K562 (cell line): Measurements from ENCODE around the gene BTRC. TPM values are rescaled to one million over a fixed set of nuclear protein-coding genes. Genes with fewer than 3 reads are reported as not detected.

ENCODE experiments used
- ARID1B ChIP-seq: fragments of 450-650 bp; IDR thresholded peaks from 2 replicates; pipeline ENCODE4 v1.6.1; 2016; ENCODE audit warnings: antibody characterized with exemption, mild to moderate bottlenecking, inconsistent platforms
- CBFA2T2 ChIP-seq: fragments of 450-650 bp; conservative IDR thresholded peaks from 2 replicates; pipeline ENCODE4 v1.6.1; 2017; ENCODE audit warnings: mild to moderate bottlenecking
- CCAR2 ChIP-seq: fragments of 200-400 bp; formaldehyde crosslinking; IDR thresholded peaks from 2 replicates; pipeline ENCODE4 v1.6.1; 2017; ENCODE audit warnings: mild to moderate bottlenecking, low read depth, low read length
- ELF4 ChIP-seq: fragments of 450-650 bp; formaldehyde crosslinking; IDR thresholded peaks from 2 replicates; pipeline ENCODE4 v1.4.0; 2022; ENCODE audit warnings: missing genetic modification characterization
- EP400 ChIP-seq: fragments of 450-650 bp; IDR thresholded peaks from 2 replicates; pipeline ENCODE4 v1.6.1; 2017; ENCODE audit warnings: antibody characterized with exemption, mild to moderate bottlenecking, moderate library complexity
- FOSL1 ChIP-seq: fragments of 200-800 bp; sonication (Bioruptor generic); conservative IDR thresholded peaks from 2 replicates; pipeline ENCODE4 v1.6.1; 2016; ENCODE audit warnings: missing genetic modification characterization, missing compliant biosample characterization
- FOXJ2 ChIP-seq: fragments of 200-800 bp; sonication (Bioruptor generic); IDR thresholded peaks from 2 replicates; pipeline ENCODE4 v1.6.1; 2016; ENCODE audit warnings: missing genetic modification characterization, missing compliant biosample characterization
- GATA2 ChIP-seq: sonication (generic); formaldehyde crosslinking; IDR thresholded peaks from 2 replicates; pipeline ENCODE4 v1.4.0; 2020; ENCODE audit warnings: mild to moderate bottlenecking, missing genetic modification reagents
- JUND ChIP-seq, 2 experiments: IDR thresholded peaks; 2 replicates in 1 of 2; 3 replicates in 1 of 2; pipeline ENCODE4 v1.6.1; 2011; ENCODE audit warnings: borderline replicate concordance in 2 of 2, low read depth in 2 of 2, low read length in 2 of 2, improper control_type of control experiment in 1 of 2, missing biosample characterization in 1 of 2, missing genetic modification characterization in 1 of 2, missing genetic modification reagents in 1 of 2
- L3MBTL2 ChIP-seq: fragments of 450-650 bp; IDR thresholded peaks from 2 replicates; pipeline ENCODE4 v1.6.1; 2016; ENCODE audit warnings: mild to moderate bottlenecking, moderate library complexity
- MAFK ChIP-seq: IDR thresholded peaks from 2 replicates; pipeline ENCODE4 v1.6.1; 2011; ENCODE audit warnings: low read length, improper control_type of control experiment
- MEF2A ChIP-seq: IDR thresholded peaks from 2 replicates; pipeline ENCODE4 v1.6.1; 2011; ENCODE audit warnings: low read depth, mild to moderate bottlenecking, low read length, moderate library complexity; ENCODE audit not compliant: control insufficient read depth
- NFIC ChIP-seq: fragments of 450-650 bp; IDR thresholded peaks from 2 replicates; pipeline ENCODE4 v1.6.1; 2017; ENCODE audit warnings: mild to moderate bottlenecking, inconsistent platforms
- RFX1 ChIP-seq: fragments of 450-650 bp; IDR thresholded peaks from 2 replicates; pipeline ENCODE4 v1.6.1; 2016; ENCODE audit warnings: mild to moderate bottlenecking, moderate library complexity
- SMARCC2 ChIP-seq: fragments of 450-650 bp; IDR thresholded peaks from 2 replicates; pipeline ENCODE4 v1.6.1; 2017; ENCODE audit warnings: antibody characterized with exemption, moderate library complexity, mild to moderate bottlenecking, low read depth
- TCF3 ChIP-seq: sonication (generic); formaldehyde crosslinking; IDR thresholded peaks from 2 replicates; pipeline ENCODE4 v1.4.0; 2020; ENCODE audit warnings: mild to moderate bottlenecking, missing genetic modification reagents
- TEAD4 ChIP-seq, 2 experiments: sonication (generic) in 1 of 2; formaldehyde crosslinking in 1 of 2; IDR thresholded peaks; 2 replicates each; pipeline versions ENCODE4 v1.6.1 to v1.8.0; 2012 to 2022; ENCODE audit warnings: borderline replicate concordance in 1 of 2, inconsistent platforms in 1 of 2, low read length in 1 of 2, mild to moderate bottlenecking in 1 of 2, missing genetic modification reagents in 1 of 2
- ZNF696 ChIP-seq: fragments of 250-450 bp; sonication (Bioruptor Pico); conservative IDR thresholded peaks from 2 replicates; pipeline ENCODE4 v1.4.0; 2020; ENCODE audit warnings: mild to moderate bottlenecking, moderate library complexity
- polyA plus RNA-seq, 8 experiments: library from polyadenylated mRNA; depleted of rRNA in 4 of 8; stranded (reverse) in 5 of 8; unstranded in 3 of 8; fragments of >200 nt; fragmentation: Nextera tagmentation in 2 of 8; fragmentation: Illumina TruSeq in 1 of 8; extraction: Ambion mirVana in 2 of 8; extraction: Trizol in 1 of 8; gene quantifications; 2 replicates each; pipeline versions ENCODE4 v1.2.1 to v1.2.3, GENCODE V29; 2011 to 2014; ENCODE audit warnings: inconsistent platforms in 1 of 8, missing spikeins in 1 of 8
- total RNA-seq, 7 experiments: library from RNA; depleted of rRNA in 6 of 7; stranded (reverse); fragments of >200 nt in 6 of 7; fragmentation: Illumina TruSeq in 2 of 7; extraction: Trizol in 2 of 7; gene quantifications; 2 replicates each; pipeline versions ENCODE4 v1.2.1 to v1.2.3, GENCODE V29; 2011 to 2021; ENCODE audit warnings: low replicate concordance in 1 of 7
- TF ChIP-seq, protein P1 (sequence below), 2 experiments: IDR thresholded peaks in 1 of 2; conservative IDR thresholded peaks in 1 of 2; 2 replicates each; pipeline ENCODE4 v1.6.1; 2016; ENCODE audit warnings: low read depth in 2 of 2, mild to moderate bottlenecking in 1 of 2, missing compliant biosample characterization in 1 of 2, missing genetic modification characterization in 1 of 2, moderate library complexity in 1 of 2

The BTRC gene
- total and polyA plus RNA-seq, 9 of the 15 experiments (the other 6 are each of a cell fraction or from before 2014, with no cell fraction given) = 1.6 to 15.4 (median 7.0) TPM

DNA sequence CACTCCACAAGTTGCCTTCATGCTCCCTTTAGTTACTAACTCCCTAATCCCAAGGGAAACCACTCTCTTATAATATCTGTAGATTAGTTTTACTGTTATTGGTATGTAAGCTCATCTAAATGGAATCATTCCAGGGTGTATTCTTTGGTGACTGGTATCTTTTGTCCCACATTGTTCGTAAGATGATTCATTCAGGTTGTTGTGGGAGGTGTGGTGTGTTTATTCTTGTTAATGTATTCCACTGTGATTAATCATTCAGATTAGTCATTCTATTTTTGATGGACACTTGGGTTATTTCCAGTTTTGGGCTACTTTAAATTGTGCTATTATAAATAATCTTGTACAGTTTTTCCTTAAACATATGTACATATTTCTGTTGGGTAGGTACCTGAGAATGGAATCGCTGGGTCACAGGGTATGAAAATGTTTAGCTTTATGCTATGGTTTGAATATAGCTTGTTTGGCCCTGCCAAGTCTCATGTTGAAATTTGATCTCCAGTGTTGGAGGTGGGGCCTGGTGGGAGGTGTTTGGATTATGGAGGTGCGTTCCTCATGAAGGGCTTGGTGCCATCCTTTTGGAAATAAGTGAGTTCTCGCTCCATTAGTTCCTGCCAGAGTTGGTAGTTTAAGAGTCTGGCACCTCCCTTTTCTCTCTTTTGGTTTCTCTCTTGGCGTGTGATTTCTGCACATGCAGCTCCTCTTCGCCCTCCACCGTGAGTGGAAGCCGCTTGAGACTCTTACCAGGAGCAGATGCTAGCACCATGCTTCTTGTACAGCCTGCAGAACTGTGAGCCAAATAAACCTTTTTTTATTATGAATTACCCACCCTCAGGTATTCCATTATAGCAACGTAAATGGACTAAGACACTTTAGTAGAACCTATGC is 13.8 kb downstream of the BTRC start (continued):
- TF ChIP-seq CCAR2 (no peak), EP400 (no peak), ARID1B (peak; percentile 84), RFX1 (no peak), MEF2A (no peak), NFIC (peak; percentile 58), ELF4 (no peak), JUND (IDR thresholded peaks at IDR 0.05; ENCODE audit: borderline replicate concordance, low read depth, low read length) (peak; percentile 73; the same call in 1 of the 2 replicates), JUND (tag; IDR thresholded peaks at IDR 0.05; ENCODE audit: borderline replicate concordance, low read depth, low read length) (peak; percentile 54; the same call in 2 of the 3 replicates), CBFA2T2 (peak; percentile 48; the same call in 1 of the 2 replicates), ZNF696 (CRISPR knock-in tag) (no peak), TCF3 (CRISPR knock-in tag) (peak; percentile 64), FOSL1 (tag) (peak; percentile 96), GATA2 (CRISPR knock-in tag) (0 out of 2 replicates have a peak, but pooled peaks have one; percentile 11), FOXJ2 (no peak), TEAD4 (IDR thresholded peaks at IDR 0.05; ENCODE audit: low read length) (peak; percentile 71), TEAD4 (CRISPR knock-in tag; IDR thresholded peaks at IDR 0.05; ENCODE audit: borderline replicate concordance) (no peak), MAFK (no peak), SMARCC2 (0 out of 2 replicates have a peak, but pooled peaks have one; percentile 25), L3MBTL2 (no peak)
- TF ChIP-seq, protein P1, sequence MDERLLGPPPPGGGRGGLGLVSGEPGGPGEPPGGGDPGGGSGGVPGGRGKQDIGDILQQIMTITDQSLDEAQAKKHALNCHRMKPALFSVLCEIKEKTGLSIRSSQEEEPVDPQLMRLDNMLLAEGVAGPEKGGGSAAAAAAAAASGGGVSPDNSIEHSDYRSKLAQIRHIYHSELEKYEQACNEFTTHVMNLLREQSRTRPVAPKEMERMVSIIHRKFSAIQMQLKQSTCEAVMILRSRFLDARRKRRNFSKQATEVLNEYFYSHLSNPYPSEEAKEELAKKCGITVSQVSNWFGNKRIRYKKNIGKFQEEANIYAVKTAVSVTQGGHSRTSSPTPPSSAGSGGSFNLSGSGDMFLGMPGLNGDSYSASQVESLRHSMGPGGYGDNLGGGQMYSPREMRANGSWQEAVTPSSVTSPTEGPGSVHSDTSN (CRISPR knock-in tag; IDR thresholded peaks at IDR 0.05; ENCODE audit: low read depth) = no peak
- TF ChIP-seq, protein P1 (tag; conservative IDR thresholded peaks at IDR 0.05; ENCODE audit: low read depth) = peak; percentile 82
